GM12873 (cell line): ENCODE results near the gene MESD.

Experiments used
- CTCF ChIP-seq: IDR thresholded peaks from 2 replicates; pipeline ENCODE4 v1.5.1; 2012; ENCODE audit warnings: low read depth, mild to moderate bottlenecking, moderate library complexity, low read length, control low read depth; ENCODE audit not compliant: insufficient read depth; ENCODE audit errors: missing control alignments

The MESD gene

GRCh38 chr15:81030301-81030750 is 40.7 kb upstream of the MESD start:
- TF ChIP-seq CTCF = no peak

- TF ChIP-seq CTCF = no peak
Observed at GRCh38 chr15:81029414-81030300, 40.0 kb upstream of the MESD start.

DNA sequence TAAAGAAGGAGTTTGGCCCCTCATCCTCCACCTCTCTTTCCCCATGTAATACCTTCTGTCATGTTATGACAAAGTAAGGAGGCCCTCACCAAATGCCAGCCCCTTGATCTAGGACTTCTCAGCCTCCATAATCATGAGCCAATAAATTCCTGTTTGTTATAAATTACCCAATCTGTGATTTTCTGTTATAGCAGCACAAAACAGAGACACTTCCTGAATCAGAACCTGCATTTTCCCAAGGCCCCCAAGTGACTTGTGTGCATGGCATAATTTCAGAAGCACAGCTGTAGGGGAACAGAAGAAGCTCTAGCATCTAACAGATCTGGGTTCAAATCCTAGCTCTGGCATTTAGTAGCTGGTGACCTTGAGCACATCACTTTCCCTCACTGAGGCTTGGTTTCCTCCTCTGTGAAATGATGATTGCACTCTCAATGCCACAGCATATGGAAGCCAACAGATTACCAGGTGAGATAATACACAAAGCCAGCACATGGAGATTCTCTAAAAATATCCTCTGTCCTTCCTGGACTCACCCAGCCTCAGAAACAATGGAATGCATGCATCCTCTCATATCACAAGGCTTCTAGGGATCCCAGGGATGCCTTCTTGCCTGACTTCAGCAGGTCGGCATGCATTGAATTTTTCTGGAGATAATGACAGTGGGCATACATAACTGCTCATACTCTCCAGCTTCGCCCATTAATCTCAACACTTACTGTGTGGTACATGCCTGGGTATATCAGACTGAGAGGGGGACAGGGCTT is 37.4 kb upstream of the MESD start:
- TF ChIP-seq CTCF = no peak

DNA sequence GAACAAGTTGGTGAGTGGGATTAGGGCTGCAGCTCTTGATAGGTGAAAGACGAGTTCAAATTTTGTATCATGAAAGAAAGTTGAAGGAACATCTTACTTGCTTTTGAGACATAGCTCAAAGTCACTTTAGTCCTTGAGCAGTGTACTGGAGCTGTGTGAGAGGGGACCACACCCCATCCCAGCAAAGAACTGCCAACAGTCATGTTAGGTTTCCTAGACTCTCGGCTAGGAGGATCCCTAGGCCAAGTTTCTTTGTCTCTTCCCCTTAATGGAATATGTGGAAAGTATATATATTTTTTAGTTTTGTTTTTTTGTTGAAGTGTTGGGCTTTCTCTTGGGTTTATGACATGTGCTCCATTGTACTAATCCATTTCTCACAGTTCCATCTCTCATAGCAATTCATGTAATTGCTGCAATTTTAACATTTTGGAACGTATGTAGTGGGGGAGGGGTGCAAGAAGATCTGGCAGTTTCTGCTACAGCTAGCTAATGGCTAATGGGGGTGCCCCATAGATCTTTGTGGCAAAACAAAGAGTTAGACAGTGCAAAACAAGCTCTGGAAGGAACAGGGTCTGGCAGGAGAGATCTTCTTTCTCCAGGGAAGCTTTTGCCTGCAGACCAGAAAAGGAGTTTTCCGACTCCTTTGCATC is 36.2 kb upstream of the MESD start:
- no peak for TF ChIP-seq CTCF

GRCh38 chr15:81024936-81025335 is 35.3 kb upstream of the MESD start:
- TF ChIP-seq CTCF = no peak

DNA sequence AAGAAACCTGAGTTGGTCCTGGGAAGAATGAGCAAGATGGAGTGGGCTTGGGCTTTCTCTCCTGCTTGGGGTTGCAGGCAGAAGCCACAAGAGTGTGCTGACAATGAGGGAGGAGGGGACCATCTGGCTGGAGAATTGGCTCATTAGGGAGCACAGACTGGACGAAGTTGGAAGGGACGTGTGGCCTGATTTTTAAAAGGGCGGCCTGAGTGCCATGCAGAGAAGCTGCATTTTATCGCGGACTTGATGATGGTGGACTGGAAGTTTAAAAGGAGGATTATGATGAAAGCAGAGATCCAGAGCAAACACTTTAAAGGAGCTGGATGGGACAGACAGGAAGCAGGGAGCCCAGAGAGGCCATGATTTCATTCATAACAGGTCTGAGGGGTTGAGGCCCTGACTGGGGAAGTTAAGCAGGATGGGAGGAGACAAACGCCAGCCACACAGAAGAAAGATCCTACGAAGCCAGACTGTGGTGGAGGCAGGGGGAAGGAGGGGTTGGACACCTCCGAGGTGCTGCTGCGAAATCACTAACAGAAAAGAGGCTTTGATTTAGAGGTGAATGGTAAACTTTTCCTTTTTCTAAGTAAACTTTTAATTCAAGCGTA is 34.8 kb upstream of the MESD start:
- no peak for TF ChIP-seq CTCF
